HepG2 (cell line): ENCODE results near the gene FGD5.

Experiments used
- CTCF ChIP-seq: sonication (generic); formaldehyde crosslinking; IDR thresholded peaks from 2 replicates; pipeline ENCODE4 v1.5.0; 2020; ENCODE audit warnings: mild to moderate bottlenecking, missing genetic modification reagents, moderate library complexity
- SYNCRIP ChIP-seq: fragments of 200-400 bp; formaldehyde crosslinking; IDR thresholded peaks from 2 replicates; pipeline ENCODE4 v1.6.1; 2018; ENCODE audit warnings: mild to moderate bottlenecking, low read depth, low read length; ENCODE audit not compliant: insufficient read depth
- ZNF274 ChIP-seq: sonication (generic); formaldehyde crosslinking; IDR thresholded peaks from 2 replicates; pipeline ENCODE4 v1.5.1; 2020; ENCODE audit warnings: mild to moderate bottlenecking, missing genetic modification reagents
- ZNF773 ChIP-seq: sonication (generic); formaldehyde crosslinking; IDR thresholded peaks from 2 replicates; pipeline ENCODE4 v1.4.0; 2020; ENCODE audit warnings: missing genetic modification reagents, borderline replicate concordance

- TF ChIP-seq ZNF773 (CRISPR knock-in tag) (no peak), SYNCRIP (no peak), CTCF (no peak), ZNF274 (CRISPR knock-in tag) (no peak)
These were observed 29.0 kb upstream of the FGD5 start for GRCh38 chr3:14789640-14790285.
